HG03442 (cell line): Measurements from ENCODE around the gene UBXN11.
A peak's percentile ranks its signal among the peaks of the same experiment; 100 is the strongest.

Experiments used
- ATAC-seq: cut with Tn5 transposase; IDR thresholded peaks from one replicate; pipeline ENCODE4 v1.9.1; 2021; ENCODE audit warnings: mild to moderate bottlenecking, moderate library complexity; ENCODE audit not compliant: unreplicated experiment

Gene UBXN11

GRCh38 chr1:26287033-26287711, 19.3 kb downstream of the UBXN11 start:
- ATAC-seq: no peak

GRCh38 chr1:26286064-26286416, 20.4 kb downstream of the UBXN11 start:
- ATAC-seq: no peak

- no peak for ATAC-seq
Measured at GRCh38 chr1:26285366-26286063, 20.9 kb downstream of the UBXN11 start.

- peak; percentile 35 for ATAC-seq
Measured at GRCh38 chr1:26284597-26285347, 21.7 kb downstream of the UBXN11 start.

- ATAC-seq: no peak
Measured at GRCh38 chr1:26283871-26284596, 22.4 kb downstream of the UBXN11 start.

GRCh38 chr1:26283279-26283853, 23.1 kb downstream of the UBXN11 start:
- ATAC-seq: no peak

GRCh38 chr1:26282401-26282918, 24.0 kb downstream of the UBXN11 start:
- ATAC-seq: no peak

GRCh38 chr1:26281971-26282370, 24.5 kb downstream of the UBXN11 start:
- ATAC-seq: no peak

- ATAC-seq: no peak
Measured at GRCh38 chr1:26281091-26281958, 25.1 kb downstream of the UBXN11 start.

GRCh38 chr1:26280333-26281042, 25.9 kb downstream of the UBXN11 start:
- ATAC-seq: no peak

GRCh38 chr1:26279456-26280332, 26.7 kb downstream of the UBXN11 start, which contains the start of gene SH3BGRL3:
SH3BGRL3 (plus strand) TSS chr1:26280086; CDS start chr1:26280156, 70 bp downstream.
- peak; percentile 49 for ATAC-seq

- no peak for ATAC-seq
Measured at GRCh38 chr1:26278724-26279455, 27.5 kb downstream of the UBXN11 start.

- no peak for ATAC-seq
Measured at GRCh38 chr1:26278303-26278702, 28.1 kb downstream of the UBXN11 start.

GRCh38 chr1:26277719-26278118, 28.7 kb downstream of the UBXN11 start:
- ATAC-seq: no peak

- ATAC-seq: no peak
Measured at GRCh38 chr1:26277261-26277661, 29.2 kb downstream of the UBXN11 start.

GRCh38 chr1:26276432-26276838, 30.0 kb downstream of the UBXN11 start:
- no peak for ATAC-seq
